ENCODE data around the gene PDCD2L.
"Not testable (repeated sequence)": the region's sequence is repeated elsewhere in the genome, so short reads cannot be mapped to it uniquely, and the experiment has no call there.

PDCD2L gene

DNA sequence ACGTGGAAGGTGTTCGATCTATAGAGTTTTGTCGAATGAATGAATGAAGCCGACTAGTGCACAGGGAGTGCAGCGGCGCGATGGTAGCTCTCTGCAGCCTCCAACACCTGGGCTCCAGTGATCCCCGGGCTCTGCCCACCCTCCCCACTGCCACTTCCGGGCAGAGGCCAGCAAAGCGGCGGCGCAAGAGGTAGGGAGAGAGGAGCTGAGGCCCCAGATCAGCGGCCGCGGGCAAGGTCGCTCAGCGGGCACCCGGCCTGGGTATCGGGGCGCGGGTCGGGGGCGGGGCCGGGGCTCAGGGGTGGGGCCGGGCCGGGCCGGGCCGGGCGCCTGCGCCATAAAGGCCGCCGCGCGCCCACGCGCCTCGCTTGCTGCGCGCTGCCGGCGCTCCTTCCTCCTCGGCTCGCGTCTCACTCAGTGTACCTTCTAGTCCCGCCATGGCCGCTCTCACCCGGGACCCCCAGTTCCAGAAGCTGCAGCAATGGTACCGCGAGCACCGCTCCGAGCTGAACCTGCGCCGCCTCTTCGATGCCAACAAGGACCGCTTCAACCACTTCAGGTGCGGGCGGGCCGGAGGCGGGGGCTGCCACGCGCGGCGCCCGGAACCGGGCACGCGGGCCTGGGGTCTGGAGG lies 39.3 kb upstream of the PDCD2L start, which contains the start of gene GPI:
GPI (plus strand) TSS at position 367 of the 633 bp plus-strand sequence; CDS start at position 438, 71 bp downstream.
- Histone ChIP-seq H3K27me3 (replicated peaks; ENCODE audit: control insufficient read depth, insufficient read depth, low read length) (no peaks in the 10 kb centered on the region), H3K36me3 (ENCODE audit: control insufficient read depth, insufficient read depth, low read length) (peaks cover 7% of the 10 kb centered on the region), H3K4me3 (replicated peaks; ENCODE audit: low read depth, low read length) (peak within 1 kb of the TSS; percentile 91)
- TF ChIP-seq, protein P1, sequence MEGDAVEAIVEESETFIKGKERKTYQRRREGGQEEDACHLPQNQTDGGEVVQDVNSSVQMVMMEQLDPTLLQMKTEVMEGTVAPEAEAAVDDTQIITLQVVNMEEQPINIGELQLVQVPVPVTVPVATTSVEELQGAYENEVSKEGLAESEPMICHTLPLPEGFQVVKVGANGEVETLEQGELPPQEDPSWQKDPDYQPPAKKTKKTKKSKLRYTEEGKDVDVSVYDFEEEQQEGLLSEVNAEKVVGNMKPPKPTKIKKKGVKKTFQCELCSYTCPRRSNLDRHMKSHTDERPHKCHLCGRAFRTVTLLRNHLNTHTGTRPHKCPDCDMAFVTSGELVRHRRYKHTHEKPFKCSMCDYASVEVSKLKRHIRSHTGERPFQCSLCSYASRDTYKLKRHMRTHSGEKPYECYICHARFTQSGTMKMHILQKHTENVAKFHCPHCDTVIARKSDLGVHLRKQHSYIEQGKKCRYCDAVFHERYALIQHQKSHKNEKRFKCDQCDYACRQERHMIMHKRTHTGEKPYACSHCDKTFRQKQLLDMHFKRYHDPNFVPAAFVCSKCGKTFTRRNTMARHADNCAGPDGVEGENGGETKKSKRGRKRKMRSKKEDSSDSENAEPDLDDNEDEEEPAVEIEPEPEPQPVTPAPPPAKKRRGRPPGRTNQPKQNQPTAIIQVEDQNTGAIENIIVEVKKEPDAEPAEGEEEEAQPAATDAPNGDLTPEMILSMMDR (IDR thresholded peaks at IDR 0.05; ENCODE audit: insufficient read depth, low read length, poor library complexity, severe bottlenecking) = no peak
- peak; percentile 77 for DNase-seq (ENCODE audit: extremely low read depth, insufficient read length)

DNA sequence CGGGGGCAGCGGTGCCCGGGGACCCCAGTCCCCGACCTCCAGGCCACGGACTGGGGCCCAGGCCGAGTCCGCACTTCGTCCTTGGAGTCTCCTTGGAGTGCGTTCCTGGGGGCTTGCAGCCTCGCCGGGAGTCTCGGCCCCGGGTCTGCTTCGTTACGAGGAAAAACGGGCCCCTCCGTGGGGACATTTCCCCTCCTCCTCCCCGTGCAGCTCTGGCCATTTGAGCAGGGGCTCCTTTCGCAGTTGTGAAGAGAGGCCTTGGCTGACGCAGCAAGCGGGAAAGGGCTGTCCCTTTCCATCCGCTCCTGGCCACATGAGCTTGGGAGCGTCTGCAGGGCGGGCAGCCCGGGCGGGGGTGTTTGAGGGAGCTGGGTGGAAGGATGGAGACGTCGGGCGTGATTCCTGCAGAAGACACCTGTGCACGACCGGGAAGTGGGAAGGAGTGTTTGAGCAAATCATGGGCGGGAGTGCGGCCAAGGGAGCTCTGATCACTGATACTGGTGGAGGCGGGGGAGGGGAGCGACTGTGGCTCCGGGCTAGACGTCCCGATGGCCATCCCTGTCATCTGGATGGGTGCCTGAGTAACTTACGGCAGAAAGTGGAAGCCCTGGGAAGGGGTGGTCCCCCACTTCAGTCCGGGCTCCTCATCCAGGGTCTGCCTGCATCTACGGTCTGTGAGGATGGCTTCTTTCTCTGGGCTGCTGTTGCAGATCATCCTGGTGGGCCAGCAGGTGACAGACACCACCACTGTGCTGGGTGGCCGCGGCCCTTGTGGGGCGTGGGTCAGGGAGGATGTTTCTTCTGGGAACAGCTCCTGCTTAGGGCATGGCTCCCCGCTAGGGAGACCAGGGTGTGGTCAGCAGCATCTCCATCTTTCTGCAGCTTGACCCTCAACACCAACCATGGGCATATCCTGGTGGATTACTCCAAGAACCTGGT lies 38.5 kb upstream of the PDCD2L start:
- H3K4me3 ChIP-seq (replicated peaks; ENCODE audit: low read depth, low read length) = peak overlapping the region; percentile 91
- peaks cover 12% of the 10 kb centered on the region for H3K36me3 ChIP-seq (ENCODE audit: control insufficient read depth, insufficient read depth, low read length)
- DNase-seq (ENCODE audit: extremely low read depth, insufficient read length) = peak; percentile 28
- H3K27me3 ChIP-seq (replicated peaks; ENCODE audit: control insufficient read depth, insufficient read depth, low read length) = no peaks in the 10 kb centered on the region
- TF ChIP-seq, protein P1 (IDR thresholded peaks at IDR 0.05; ENCODE audit: insufficient read depth, low read length, poor library complexity, severe bottlenecking) = no peak

DNA sequence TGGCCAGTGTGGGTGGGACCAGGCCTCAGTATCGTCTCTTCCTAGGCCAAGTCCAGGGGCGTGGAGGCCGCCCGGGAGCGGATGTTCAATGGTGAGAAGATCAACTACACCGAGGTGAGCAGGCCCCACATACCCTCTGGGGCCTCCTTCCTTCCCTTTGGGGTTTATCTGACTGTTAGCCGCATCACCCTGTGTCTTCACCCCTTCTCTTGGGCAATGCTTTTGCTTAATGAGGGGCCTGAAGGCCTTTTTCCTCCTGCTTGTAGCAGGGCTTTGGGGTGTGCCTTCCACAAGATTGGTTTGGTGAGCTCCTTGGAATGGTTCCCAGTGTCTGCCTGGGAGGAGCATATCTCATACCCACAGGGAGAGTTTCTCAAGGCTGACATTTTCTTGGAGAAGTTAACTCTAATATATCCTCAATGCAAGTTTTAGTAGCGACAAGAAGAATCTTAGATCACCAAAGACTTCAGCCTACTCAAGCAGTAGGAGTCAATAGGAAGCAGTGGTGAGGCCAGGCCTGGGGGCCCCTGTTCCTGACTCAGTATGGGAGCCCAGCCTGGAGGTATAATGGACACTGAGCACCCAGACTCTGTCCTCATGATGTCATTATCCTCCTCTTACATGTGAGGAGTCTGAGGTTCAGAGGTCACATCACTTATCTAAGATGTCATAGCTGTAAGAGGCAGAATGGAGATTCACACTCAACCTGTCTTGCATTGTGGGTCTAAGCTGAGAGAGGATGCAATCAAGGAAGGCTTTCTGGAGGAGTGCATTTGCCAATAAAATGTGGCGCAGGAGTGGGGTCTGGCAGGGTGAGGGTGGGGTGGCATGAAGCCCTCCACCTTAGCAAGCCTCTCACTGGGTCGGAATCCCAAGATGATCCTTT lies 37.2 kb upstream of the PDCD2L start:
- TF ChIP-seq, protein P1 (IDR thresholded peaks at IDR 0.05; ENCODE audit: insufficient read depth, low read length, poor library complexity, severe bottlenecking) = no peak
- Histone ChIP-seq H3K36me3 (ENCODE audit: control insufficient read depth, insufficient read depth, low read length) (peaks cover 17% of the 10 kb centered on the region), H3K27me3 (replicated peaks; ENCODE audit: control insufficient read depth, insufficient read depth, low read length) (no peaks in the 10 kb centered on the region), H3K4me3 (replicated peaks; ENCODE audit: low read depth, low read length) (peak overlapping the region; percentile 91)
- no peak for DNase-seq (ENCODE audit: extremely low read depth, insufficient read length)

DNA sequence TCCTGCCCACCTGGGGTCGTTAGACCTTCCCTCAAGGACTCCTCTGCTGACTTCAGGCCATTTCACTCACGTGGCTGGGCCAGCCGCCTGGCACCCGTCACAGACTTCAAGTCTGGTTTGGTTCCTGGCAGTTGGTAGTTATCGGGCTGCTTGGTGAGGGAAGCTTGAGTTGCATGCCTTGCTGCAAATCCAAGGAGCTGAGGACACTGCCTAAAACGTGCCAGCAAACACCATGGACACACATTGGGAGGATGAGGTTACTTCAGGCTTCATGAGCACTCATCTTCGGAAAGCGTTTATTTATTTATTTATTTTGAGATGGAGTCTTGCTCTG lies 36.6 kb upstream of the PDCD2L start:
- H3K27me3 ChIP-seq (replicated peaks; ENCODE audit: control insufficient read depth, insufficient read depth, low read length) = no peaks in the 10 kb centered on the region
- DNase-seq (ENCODE audit: extremely low read depth, insufficient read length) = no peak
- TF ChIP-seq, protein P1 (IDR thresholded peaks at IDR 0.05; ENCODE audit: insufficient read depth, low read length, poor library complexity, severe bottlenecking) = no peak
- H3K4me3 ChIP-seq (replicated peaks; ENCODE audit: low read depth, low read length) = no peak overlapping the region
- H3K36me3 ChIP-seq (ENCODE audit: control insufficient read depth, insufficient read depth, low read length) = peaks cover 18% of the 10 kb centered on the region

DNA sequence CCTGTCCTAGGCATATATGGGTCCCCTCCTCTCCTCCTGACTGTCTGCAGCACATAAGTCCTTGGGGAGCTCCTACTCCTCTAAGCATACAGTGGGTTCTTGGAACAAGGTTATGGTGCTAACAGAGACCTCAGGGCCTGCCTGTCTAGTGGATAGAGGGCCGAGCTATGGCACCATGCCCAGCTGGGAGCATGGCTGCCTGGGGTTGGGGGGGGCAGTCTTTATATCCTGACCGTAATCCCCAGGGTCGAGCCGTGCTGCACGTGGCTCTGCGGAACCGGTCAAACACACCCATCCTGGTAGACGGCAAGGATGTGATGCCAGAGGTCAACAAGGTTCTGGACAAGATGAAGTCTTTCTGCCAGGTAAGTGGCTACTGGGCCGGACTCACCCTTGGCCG lies 35.9 kb upstream of the PDCD2L start:
- H3K4me3 ChIP-seq (replicated peaks; ENCODE audit: low read depth, low read length) = no peak overlapping the region
- H3K36me3 ChIP-seq (ENCODE audit: control insufficient read depth, insufficient read depth, low read length) = peaks cover 18% of the 10 kb centered on the region
- TF ChIP-seq, protein P1 (IDR thresholded peaks at IDR 0.05; ENCODE audit: insufficient read depth, low read length, poor library complexity, severe bottlenecking) = no peak
- H3K27me3 ChIP-seq (replicated peaks; ENCODE audit: control insufficient read depth, insufficient read depth, low read length) = no peaks in the 10 kb centered on the region
- DNase-seq (ENCODE audit: extremely low read depth, insufficient read length) = no peak

DNA sequence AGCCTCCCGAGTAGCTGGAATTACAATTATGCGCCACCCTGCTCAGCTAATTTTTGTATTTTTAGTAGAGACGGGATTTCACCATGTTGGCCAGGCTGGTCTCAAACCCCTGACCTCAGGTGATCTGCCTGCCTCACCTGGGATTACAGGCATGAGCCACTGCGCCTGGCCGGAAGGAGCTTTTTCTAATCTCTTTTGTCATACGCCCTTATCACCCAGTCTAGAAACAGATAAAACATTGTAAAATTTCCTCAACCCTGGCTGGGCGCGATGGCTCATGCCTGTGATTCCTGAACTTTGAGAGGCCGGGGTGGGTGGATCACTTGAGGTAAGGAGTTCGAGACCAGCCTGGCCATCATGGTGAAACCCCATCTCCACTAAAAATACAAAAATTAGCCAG lies 35.0 kb upstream of the PDCD2L start:
- DNase-seq (ENCODE audit: extremely low read depth, insufficient read length); H3K4me3 ChIP-seq (replicated peaks; ENCODE audit: low read depth, low read length); H3K27me3 ChIP-seq (replicated peaks; ENCODE audit: control insufficient read depth, insufficient read depth, low read length): not testable (repeated sequence)
- H3K36me3 ChIP-seq (ENCODE audit: control insufficient read depth, insufficient read depth, low read length) = peaks cover 21% of the 10 kb centered on the region

All from GM06990 (cell line).